ENCODE results near the gene TANC1.
A peak's percentile ranks its signal among the peaks of the same experiment; 100 is the strongest.

TANC1 gene

DNA sequence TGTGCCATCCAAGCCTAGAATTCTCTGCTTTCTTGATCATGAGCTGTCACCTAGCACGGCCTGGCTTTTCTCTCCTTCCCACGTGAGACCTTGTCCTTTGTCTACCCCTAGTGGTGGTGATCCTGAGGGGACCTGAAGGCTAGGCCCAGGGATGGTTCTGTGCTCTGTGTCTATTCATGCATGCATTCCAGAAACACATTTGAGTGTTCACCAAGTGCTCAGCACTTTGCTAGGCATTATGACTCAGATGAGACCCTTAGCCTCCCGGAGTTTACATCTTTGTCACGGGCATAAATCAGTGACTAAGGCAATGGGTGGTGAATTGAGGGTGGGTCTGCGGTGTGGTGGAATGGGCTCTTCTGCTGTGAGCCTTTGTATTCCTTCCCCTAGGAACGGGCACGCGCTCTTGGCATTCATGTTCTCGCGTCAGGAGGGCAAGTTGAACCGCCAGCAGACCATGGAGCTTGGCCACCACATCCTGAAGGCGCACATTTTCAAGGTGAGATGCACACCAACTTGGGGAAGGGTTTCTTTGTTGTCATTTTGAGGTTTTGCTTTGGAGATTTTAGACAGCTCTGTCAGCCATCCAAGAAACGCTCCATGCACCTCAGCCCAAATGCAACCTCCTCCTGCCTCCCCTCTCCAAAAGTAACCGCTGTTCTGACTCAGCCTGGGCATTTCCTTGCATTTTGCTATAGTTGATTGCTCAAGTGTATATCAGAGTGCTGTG lies 217.1 kb downstream of the TANC1 start:
- no peak for DNase-seq (ENCODE audit: low read depth in 4 of 4, low spot score in 1 of 4)

DNA sequence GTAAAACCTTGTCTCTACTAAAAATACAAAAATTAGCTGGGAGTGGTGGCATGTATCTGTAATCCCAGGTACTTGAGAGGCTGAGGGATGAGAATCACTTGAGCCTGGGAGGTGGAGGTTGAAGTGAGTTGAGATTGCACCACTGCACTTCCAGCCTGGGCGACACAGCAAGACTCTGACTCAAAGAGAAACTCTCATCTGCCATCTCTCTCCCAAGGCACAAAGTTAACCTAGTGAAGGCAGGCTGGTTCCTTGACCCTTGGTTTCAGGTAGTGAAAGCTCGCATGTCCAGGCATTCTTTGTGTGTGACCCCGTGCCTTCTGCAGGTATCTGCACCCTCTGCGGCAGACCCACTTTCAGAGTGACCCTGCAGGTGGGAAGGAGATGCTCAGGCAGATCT lies 218.0 kb downstream of the TANC1 start:
- no peak for DNase-seq (ENCODE audit: low read depth in 4 of 4, low spot score in 1 of 4)

DNA sequence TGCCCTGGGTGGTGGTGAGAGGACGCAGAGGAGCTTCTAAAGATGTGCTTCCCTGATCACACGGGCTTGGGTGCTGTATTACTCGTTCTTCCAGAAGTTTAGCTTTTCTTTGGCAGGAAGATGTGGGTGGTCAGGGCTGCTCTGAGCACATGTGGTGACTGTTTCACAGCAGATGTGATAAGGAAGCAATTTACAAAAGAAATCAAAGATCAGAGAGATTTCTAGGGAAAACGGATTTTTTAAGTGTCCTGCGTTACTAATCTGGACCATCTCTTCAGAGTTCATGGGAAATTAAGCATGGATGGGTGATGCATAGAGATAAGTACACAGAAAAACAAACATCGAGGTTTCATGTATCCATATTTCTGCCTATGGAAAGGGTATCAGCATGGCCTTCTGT lies 218.7 kb downstream of the TANC1 start:
- DNase-seq (ENCODE audit: low read depth in 4 of 4, low spot score in 1 of 4), result no peak

DNA sequence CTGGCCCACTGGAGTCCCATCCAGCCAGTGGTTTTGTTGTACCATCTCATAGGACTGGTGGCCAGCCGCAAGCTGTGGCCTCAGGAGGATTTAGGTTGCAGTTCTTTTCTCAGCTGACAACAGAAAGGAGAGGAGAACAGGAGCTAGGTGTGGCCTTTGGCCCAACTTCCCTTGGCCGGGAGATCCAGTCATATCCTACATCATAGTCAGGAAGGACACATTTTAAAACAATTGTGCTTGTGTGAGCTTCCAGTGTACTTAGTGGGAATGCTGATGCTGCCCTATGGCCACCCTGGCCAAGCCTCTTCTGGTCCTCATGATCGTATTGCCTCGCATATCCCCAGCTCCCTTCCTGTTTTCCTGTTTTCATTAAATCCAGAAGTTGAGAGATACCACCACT lies 220.0 kb downstream of the TANC1 start:
- no peak for DNase-seq (ENCODE audit: low read depth in 4 of 4, low spot score in 1 of 4)

DNA sequence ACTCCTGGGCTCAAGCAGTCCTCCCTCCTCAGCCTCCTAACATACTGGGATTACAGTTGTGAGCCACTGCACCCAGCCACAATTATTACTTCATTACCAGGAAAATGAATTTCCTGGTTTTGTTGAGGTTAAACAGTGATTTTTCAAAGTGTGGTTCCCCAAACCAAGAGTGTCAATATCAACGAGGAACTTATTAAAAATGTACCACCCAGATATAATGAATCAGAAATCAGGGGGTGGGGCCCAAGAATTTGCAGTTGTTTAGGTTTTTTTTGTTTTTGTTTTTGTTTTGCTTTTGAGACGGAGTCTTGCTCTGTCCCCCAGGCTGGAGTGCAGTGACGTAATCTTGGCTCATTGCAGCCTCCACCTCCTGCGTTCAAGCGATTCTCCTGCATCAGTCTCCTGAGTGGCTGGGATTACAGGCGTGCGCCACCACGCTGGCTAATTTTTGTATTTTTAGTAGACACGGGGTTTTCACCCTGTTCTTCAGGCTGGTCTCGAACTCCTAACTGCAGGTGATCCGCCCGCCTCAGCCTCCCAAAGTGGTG lies 224.0 kb downstream of the TANC1 start:
- no peak for DNase-seq (ENCODE audit: low read depth in 4 of 4, low spot score in 1 of 4)

DNA sequence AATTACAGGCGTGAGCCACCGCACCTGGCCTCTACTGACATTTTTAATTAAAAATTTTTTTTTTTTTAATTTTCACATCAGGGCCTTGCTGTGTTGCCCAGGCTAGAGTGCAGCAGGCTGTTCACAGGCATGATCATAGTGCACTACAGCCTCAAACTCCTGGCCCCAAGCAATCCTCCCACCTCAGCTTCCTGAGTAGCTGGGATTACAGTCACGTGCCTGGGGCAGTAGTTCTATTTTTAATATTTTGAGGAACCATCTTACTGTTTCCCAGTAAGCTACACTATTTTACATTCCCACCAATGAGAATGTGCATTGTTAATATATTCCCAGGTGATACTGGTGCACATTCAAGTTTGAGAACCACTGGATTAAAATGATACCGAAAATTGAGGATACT lies 225.4 kb downstream of the TANC1 start:
- DNase-seq (ENCODE audit: low read depth in 4 of 4, low spot score in 1 of 4), result no peak

DNA sequence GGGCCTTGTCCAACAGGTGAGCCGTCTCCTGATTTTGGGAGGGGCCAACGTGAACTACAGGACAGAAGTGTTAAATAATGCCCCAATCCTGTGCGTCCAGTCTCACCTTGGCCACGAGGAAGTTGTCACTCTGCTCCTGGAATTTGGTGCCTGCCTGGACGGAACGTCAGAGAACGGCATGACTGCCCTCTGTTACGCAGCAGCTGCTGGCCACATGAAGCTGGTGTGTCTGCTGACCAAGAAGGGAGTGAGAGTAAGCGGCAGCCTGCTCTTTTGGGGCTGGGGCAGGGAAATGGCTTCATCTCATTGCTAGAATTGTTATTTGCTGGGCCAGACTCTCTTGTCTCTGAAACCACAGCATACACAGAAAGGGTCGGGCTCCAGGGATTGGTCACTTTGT lies 225.8 kb downstream of the TANC1 start:
- DNase-seq (ENCODE audit: low read depth in 4 of 4, low spot score in 1 of 4), result no peak

DNA sequence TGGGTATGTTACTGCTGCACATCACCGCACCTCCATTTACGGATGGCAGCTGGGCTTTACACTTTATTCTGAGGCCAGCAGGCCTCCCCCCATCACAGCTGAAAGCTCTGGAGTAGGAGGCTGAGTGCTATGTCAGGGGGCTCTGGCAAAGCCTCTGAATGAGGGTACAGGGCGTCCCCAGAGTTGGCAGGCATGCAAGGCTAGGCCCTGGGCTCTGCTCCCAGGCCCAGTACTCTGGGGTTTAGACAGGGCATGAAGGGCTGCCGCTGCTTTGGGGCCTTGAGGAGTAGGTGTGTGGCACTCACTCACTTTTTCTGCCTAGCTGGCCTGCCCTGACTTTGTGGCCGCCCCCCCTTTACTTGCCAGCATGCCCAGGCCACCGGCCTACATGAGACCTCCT lies 227.3 kb downstream of the TANC1 start:
- no peak for DNase-seq (ENCODE audit: low read depth in 4 of 4, low spot score in 1 of 4)

DNA sequence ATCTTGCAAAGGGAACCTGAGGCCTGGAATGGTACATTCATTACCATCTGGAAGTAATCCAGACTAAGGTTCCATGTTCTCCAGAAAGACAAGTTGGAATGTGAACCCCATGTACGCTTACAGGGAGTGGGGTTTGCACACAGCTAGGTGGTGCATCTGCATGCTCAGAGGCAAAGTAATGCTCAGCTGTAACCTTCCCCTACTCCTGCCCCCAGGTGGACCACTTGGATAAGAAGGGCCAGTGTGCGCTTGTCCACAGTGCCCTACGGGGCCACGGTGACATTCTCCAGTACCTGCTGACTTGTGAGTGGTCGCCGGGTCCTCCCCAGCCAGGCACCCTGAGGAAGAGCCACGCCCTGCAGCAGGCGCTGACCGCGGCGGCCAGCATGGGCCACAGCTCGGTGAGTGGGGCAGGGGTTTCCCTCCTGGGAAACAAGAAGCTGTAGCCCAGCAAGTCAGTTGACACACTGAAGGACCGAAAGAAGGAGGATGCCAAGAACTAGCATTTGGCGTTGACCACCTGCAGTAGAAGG lies 228.0 kb downstream of the TANC1 start:
- DNase-seq (ENCODE audit: low read depth in 4 of 4, low spot score in 1 of 4), result no peak

DNA sequence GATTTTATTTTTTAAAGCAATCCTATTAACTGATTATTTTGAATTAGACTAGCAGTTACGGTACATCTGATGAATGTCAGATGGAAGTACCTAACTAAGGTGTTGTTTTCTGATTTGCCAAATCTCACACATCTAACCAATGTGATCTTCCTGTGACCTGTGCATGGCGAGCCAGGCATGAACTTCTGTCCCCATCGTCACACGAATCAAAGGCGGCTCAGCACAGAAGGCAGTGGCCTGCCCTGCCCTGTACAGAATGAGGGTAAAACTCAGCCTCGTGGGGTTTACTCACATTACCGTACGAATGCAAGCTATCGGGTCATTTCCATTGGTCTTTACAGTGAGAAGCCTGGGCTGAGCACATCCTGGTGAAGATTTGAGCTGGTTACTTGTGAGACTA lies 230.8 kb downstream of the TANC1 start:
- DNase-seq (ENCODE audit: low read depth in 4 of 4, low spot score in 1 of 4), result no peak

DNA sequence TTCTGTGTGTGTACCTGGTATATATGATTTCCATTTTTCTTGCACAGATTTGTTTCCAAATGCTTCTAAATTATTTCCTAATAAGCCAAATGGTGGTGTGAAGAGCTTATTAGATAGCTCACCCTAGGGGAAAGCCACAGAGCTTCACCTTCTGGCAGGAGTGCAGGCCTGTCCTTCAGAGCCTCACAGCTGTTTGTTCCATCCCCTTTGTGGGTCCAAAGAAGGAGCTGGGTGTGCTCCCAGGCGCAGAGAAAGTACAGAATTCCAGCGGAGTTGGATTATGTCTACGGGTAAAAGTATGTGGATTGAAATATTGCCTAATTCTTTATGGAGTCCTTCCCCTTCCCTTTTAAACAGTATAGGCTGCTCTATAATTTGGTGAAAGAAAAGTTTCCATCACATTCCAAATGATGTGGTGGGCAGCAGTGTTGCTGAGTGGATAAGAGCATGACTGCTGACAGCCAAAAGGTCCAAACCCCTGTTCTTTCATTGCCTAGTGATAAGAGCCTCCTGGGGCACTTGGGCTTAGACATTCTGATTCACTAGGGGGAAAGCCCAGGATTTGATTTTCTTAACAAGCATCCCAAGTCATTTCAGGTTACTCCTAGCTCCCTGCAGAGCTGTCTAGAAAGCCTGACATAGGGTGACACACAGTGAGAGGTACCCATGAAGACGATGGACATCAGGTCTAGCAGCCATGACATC lies 231.5 kb downstream of the TANC1 start:
- DNase-seq (ENCODE audit: low read depth in 4 of 4, low spot score in 1 of 4), result no peak

DNA sequence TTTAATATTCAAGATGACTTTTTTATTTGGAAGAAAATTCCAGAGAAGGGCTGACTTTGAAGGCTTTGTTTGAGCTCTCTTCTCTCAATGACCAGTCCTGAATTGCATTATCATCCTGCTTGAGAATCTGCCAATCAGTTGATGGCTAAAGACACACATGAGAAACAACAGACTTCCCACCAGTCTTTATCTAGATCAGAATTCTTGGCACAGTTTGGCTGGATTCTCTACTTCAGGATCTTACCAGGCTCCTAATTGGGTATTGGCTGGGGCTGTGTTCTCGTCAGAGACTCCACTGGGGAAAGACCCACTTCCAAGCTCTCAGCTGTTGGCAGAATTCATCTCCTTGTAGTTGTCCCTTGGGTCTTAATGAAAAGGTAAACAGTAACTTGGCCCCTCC lies 232.1 kb downstream of the TANC1 start:
- DNase-seq (ENCODE audit: low read depth in 4 of 4, low spot score in 1 of 4), result no peak

DNA sequence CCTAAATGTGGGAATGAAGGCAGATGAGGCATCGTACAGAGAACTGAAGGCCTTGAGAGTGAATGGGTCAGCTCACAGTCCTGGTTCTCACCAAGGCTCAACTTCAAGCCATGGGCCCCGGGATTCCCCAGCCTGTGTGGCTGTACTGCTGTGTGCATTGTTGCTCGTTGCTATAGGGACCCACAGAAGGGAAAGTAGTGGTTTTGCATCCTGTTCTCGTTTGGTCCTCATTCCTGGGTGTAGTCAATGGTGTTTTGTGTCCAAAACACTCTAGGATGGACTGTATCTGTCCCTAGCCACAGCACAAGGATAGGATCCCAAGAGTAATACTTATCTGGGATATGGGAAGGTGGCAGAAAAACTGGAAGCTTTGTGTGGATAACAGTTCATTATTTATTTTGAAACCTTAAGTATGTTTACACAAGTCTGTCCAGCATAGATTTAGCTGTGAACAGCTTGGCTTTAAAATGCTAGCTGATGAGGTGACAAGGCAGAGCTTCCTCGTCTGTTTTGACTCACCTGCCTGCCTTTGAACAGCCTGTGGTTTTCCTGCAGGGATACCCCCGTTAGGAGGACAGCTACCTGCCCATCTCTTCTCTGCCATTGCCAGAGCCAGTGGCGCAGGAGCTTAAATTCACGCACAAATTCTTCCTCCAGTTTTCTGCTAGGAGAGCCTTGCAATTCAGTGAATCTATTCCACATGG lies 233.1 kb downstream of the TANC1 start:
- no peak for DNase-seq (ENCODE audit: low read depth in 4 of 4, low spot score in 1 of 4)

DNA sequence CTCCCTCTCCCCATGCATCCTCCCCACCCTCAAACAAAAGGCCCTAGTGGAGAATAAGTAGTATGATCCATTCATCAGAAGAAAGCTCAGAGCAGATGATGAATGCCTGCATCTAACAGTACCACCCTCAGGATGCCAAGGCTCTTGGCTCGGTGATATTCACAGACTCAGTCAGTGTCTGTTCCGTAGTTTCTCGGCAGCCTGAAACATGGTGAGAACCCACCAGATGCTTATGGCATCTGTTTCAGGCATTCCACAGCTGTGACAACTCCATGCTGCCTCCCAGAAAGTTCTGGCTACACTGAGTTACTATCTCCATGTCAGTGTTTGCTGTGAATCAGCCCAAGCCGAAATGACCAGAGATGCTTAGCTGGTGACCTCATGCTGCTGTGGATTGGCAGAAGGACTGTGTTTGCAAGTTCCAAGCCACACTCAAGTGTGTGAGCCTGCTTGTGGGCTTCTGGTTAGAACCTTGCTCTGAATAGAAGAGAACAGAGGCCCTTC lies 234.2 kb downstream of the TANC1 start:
- no peak for DNase-seq (ENCODE audit: low read depth in 4 of 4, low spot score in 1 of 4)

DNA sequence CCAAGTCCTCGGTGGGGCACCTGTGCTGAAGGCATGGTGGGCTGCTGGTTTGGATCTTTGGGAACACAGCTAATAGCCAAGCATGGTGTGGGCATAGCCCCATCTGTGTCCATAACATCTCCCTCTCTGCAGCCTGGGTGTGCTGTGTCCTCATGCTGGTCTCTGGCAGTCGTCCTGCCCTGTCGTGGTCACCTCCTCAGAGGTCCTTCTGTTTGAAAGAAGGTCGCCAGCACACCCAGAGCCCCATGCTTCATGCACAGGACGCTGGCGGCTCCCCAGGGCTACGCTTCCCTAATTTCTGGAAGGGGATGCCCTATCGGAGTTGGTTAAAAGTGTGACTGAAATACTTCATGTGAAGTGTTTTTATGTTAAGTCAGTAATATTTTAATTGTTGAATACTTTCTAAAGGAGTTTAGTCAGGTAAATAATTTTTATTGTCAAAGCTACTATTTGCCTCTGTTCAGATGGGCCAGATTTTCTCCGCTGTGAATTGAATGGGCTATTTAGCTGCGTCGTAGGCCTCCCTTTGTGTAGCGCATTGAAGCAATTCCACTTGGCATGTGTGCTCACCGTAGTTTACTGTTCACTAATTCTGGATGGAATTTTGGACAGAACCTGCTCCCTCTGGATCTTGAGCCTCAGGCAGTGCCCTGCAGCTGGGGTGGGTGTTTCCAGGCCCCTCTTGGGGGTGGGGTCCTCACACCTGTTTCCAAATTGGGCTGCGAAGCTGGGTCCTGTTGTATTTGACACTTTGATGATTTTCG lies 236.1 kb downstream of the TANC1 start:
- no peak for DNase-seq (ENCODE audit: low read depth in 4 of 4, low spot score in 1 of 4)

DNA sequence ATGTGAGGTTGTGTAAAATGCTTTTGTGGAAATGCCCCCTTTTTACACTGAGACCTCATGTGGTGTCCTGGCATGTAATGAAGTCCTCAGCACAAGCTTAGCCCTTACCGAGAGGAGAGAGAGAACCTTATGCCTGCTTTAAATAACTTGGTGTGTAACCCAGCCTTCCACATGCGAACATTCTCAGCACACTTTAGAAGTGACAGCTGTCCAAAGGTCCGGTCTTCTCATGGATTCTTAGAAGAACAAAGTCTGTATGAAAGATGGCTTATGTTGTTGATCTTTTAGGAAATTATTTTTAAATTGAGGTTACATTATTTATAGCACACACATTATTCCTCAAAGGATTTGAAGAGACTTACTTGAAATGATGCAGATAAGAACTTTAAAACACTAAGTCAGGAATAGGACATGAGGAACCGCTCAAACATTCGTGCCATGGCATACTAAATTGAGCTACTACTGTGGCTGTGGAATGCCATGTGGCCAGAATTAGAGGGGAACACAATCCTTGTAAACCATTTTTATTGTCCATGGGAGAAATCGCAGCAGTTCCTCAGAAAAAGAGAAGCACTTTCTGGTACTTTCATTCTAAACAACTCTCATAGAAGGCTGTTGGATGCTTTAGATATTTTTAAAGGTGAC lies 238.4 kb downstream of the TANC1 start:
- no peak for DNase-seq (ENCODE audit: low read depth in 4 of 4, low spot score in 1 of 4)

DNA sequence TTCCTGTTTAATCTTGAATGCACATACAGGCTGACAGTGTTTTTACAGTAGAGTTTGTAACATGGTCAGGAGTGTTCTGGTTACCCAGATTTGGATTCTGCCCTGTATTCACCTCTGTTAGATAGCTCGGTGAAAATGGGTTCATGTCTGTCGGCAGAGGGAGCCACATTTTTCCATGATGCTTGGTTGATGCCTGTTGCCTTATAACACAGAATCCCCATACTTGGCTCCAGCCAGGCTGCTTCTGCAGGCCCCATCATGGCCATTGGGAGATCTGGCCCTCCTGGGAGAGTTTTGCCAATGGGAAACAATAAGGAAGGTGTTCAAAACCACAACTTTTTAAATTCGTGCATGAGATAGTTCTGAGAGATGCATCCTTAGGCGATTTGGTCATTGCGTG lies 240.0 kb downstream of the TANC1 start:
- DNase-seq (ENCODE audit: low read depth in 4 of 4, low spot score in 1 of 4), result no peak

DNA sequence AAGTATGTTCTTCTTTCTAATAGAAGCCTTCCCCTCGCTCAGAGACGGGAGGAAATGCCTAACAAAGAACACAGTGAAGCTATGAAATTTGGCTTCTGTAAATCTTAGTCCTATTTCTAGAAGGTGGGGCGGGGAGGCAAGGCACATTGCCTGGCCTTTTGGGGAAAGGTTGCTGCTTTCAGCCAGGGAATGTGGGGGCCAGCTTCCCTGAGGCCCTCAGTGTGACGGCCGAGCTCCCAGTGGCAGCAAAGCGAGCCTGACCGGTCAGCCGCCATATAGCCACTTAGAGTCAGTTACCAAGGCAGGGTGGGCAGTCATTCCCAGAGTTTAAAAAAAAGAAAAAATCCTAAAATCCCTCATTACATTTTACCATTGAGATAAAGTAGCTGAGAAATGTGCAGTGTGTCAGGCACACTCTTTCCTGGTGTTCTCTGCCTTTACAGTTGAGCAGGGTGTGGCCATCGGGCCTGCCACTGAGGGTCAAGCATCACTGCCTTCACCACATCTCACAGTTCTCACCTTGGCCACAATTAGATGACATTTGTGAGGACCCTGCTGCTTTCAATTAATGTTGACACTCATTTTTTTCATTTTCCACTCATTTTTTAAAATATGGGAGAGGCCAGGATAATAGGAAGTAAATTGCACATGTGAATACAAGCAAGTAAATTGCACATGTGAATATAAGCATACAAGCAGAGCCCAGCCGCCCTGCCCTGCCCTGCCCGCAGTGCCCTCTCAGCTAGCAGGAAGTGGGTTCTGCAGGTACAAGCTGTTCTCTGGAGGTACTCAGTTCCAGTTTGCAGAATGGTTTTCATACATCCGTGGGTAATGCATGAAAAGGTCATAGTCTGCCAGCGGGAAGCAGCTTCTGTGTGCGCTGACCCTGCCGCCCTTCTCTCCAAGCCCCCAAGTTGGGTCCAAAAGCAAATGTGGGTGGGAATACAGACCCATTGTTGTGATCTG lies 241.2 kb downstream of the TANC1 start:
- peak in 1 of 4 experiments; percentile 2 for DNase-seq (ENCODE audit: low read depth in 4 of 4, low spot score in 1 of 4)

Data from stimulated activated CD4-positive, alpha-beta T cell treated with anti-CD3 and anti-CD28 coated beads, Interleukin-1b, Interleukin-23, amount 100 ng/mL, for 24 hours (primary cell).